T-helper 1 cell (primary cell): ENCODE results near the gene METTL4.
A peak's percentile ranks its signal among the peaks of the same experiment; 100 is the strongest.

Experiments
- DNase-seq, 5 donors: peaks; one replicate each; pipeline ENCODE4 v3.0.0-alpha.2; 2012 to 2020

Gene METTL4

GRCh38 chr18:2515908-2516625 is 55.2 kb downstream of the METTL4 start:
- DNase-seq = peak in 1 of 5 donors; percentile 52

- DNase-seq = no peak
These were observed 56.0 kb downstream of the METTL4 start for GRCh38 chr18:2515171-2515787.

GRCh38 chr18:2513616-2514015 is 57.7 kb downstream of the METTL4 start:
- no peak for DNase-seq

GRCh38 chr18:2512059-2512458 is 59.2 kb downstream of the METTL4 start:
- DNase-seq = no peak

- no peak for DNase-seq
These were observed 59.9 kb downstream of the METTL4 start for GRCh38 chr18:2511451-2511850.

- no peak for DNase-seq
These were observed 60.9 kb downstream of the METTL4 start for GRCh38 chr18:2510416-2510815.

GRCh38 chr18:2508678-2509077 is 62.6 kb downstream of the METTL4 start:
- no peak for DNase-seq

- DNase-seq = no peak
These were observed 63.1 kb downstream of the METTL4 start for GRCh38 chr18:2508155-2508554.

GRCh38 chr18:2504642-2505041 is 66.7 kb downstream of the METTL4 start:
- DNase-seq = no peak

- no peak for DNase-seq
These were observed 68.4 kb downstream of the METTL4 start for GRCh38 chr18:2502880-2503279.

GRCh38 chr18:2502394-2502793 is 68.9 kb downstream of the METTL4 start:
- DNase-seq = no peak

- DNase-seq = no peak
These were observed 73.5 kb downstream of the METTL4 start for GRCh38 chr18:2497797-2498196.

- DNase-seq = no peak
These were observed 75.9 kb downstream of the METTL4 start for GRCh38 chr18:2495381-2495780.

GRCh38 chr18:2494921-2495320 is 76.4 kb downstream of the METTL4 start:
- no peak for DNase-seq
